Pancreas (tissue), 10 donors: ENCODE data around the gene SLC38A5. TPM values are rescaled to one million over a fixed set of nuclear protein-coding genes. Genes with fewer than 3 reads are reported as not detected.
"Not testable (repeated sequence)": the region's sequence is repeated elsewhere in the genome, so short reads cannot be mapped to it uniquely, and the experiment has no call there.

Experiments used
- ATAC-seq, 4 donors: fragments of 200-7000 bp; cut with Tn5 transposase; one replicate each; pipeline versions ENCODE4 v1.8.0 to v1.9.1; 2020; ENCODE audit warnings: mild to moderate bottlenecking in 4 of 4, moderate library complexity in 4 of 4
- DNase-seq, 6 donors: peaks; one replicate each; pipeline ENCODE4 v3.0.0-alpha.2; 2020
- FAIRE-seq: peaks from 2 replicates; lab custom pipeline; 2012; peaks lifted over from hg19 to GRCh38; lab: Jason Lieb, UNC
- H3K27ac ChIP-seq, 4 donors: fragments of 200-600 bp; sonication (generic); 1 replicate in 3 of 4; 2 replicates in 1 of 4; pipeline versions ENCODE4 v1.5.0 to v1.8.0; 2020
- H3K27me3 ChIP-seq, 4 donors: fragments of 200-600 bp; one replicate each; pipeline ENCODE4 v1.8.0; 2021
- H3K36me3 ChIP-seq, 3 donors: fragments of 200-600 bp; sonication (generic) in 1 of 3; one replicate each; pipeline versions ENCODE4 v1.5.0 to v1.8.0; 2020 to 2021
- H3K4me1 ChIP-seq, 3 donors: fragments of 200-600 bp; one replicate each; pipeline ENCODE4 v1.8.0; 2021
- H3K4me3 ChIP-seq, 4 donors: fragments of 200-600 bp; sonication (generic) in 2 of 4; one replicate each; pipeline versions ENCODE4 v1.5.0 to v1.8.0; 2020 to 2021
- H3K9me3 ChIP-seq, 4 donors: fragments of 200-600 bp; one replicate each; pipeline ENCODE4 v1.8.0; 2021
- CTCF ChIP-seq, 4 donors: fragments of 200-600 bp; sonication (generic) in 3 of 4; IDR thresholded peaks; one replicate each; pipeline versions ENCODE4 v1.5.0 to v1.8.0; 2021; ENCODE audit warnings: antibody characterized with exemption in 4 of 4
- WGBS, 2 donors: extraction: QIAGEN DNeasy Blood & Tissue Kit; methylation state at CpG; one replicate each; pipeline ENCODE4 v1.1.7; 2013; 5-methylcytosine and 5-hydroxymethylcytosine counted together
- intact Hi-C, 3 donors: fragments of 100-400 bp; cut with DNase I; formaldehyde crosslinking; loops; one replicate each; pipeline versions ENCODE4 v1.11.1 to v1.14.2; 2022
- polyA plus RNA-seq, 2 donors: library from polyadenylated mRNA; stranded (reverse); fragments of 200-250 nt; gene quantifications; one replicate each; pipeline ENCODE4 v1.2.3, GENCODE V29; 2013
- total RNA-seq, 6 donors: library from RNA; stranded (reverse); fragmentation: NEBNext Ultra II Directional in 4 of 6; extraction: Animal tissue kit (Norgen Biotek cat#: 25700) in 4 of 6; gene quantifications; one replicate each; pipeline versions ENCODE4 v1.2.1 to v1.2.4, GENCODE V29; 2021 to 2023
- donor health status: healthy with polysubstance abuse.
- donor health status: DM: no; HTN: no; CAD: no; lungs with moderate emphysema.
- donor health status: DM: no; HTN: no; CAD: no.
- donor health status: control.
- donor health status: control.
- donor health status: Bipolar disorder and iron deficiency.
- donor health status: DM: yes; HTN: yes; CAD: no.
- donor health status: DM: no; HTN: no; CAD: no.
- donor health status: DM: no; HTN: no; CAD: no.
- donor health status: DM: yes; HTN: yes; CAD: no.

SLC38A5 gene
- total and polyA plus RNA-seq, 8 donors, result 63.3 to 373 (median 150) TPM

GRCh38 chrX:48458711-48459110, 11.3 kb downstream of the SLC38A5 start:
- peak in 1 of 6 donors; percentile 53 for DNase-seq
- no peaks in the 10 kb centered on the region for H3K9me3 ChIP-seq
- no peaks in the 10 kb centered on the region for H3K36me3 ChIP-seq
- ATAC-seq, result peak; percentile 46 to 73 (median 61)
- intact Hi-C loops, result no loop called here
- no peak overlapping the region for H3K27ac ChIP-seq
- H3K4me1 ChIP-seq, result no peaks in the 10 kb centered on the region
- FAIRE-seq, result no peak
- no peak for TF ChIP-seq CTCF (IDR thresholded peaks at IDR 0.05)
- no peak overlapping the region for H3K4me3 ChIP-seq
- H3K27me3 ChIP-seq, result no peaks in the 10 kb centered on the region
- 46 to 50% methylated on average over 6 of the region's 6 CpGs for WGBS, 2 donors

- DNase-seq (no peak), FAIRE-seq (no peak), ATAC-seq (no peak)
- H3K4me3 ChIP-seq, result no peak overlapping the region
- H3K27me3 ChIP-seq, result no peaks in the 10 kb centered on the region
- no peak overlapping the region for H3K27ac ChIP-seq
- no peaks in the 10 kb centered on the region for H3K4me1 ChIP-seq
- intact Hi-C loops, result no loop called here
- TF ChIP-seq CTCF (IDR thresholded peaks at IDR 0.05), result no peak
- WGBS, 2 donors, result 61 to 74% methylated on average over 6 of the region's 6 CpGs
- no peaks in the 10 kb centered on the region for H3K36me3 ChIP-seq
- no peaks in the 10 kb centered on the region for H3K9me3 ChIP-seq
Measured at GRCh38 chrX:48456628-48457331, 13.3 kb downstream of the SLC38A5 start.

GRCh38 chrX:48451708-48452107, 18.4 kb downstream of the SLC38A5 start:
- Histone ChIP-seq H3K27ac (no peak overlapping the region), H3K4me1 (no peaks in the 10 kb centered on the region), H3K4me3 (no peak overlapping the region), H3K9me3 (no peaks in the 10 kb centered on the region), H3K27me3 (no peaks in the 10 kb centered on the region), H3K36me3 (no peaks in the 10 kb centered on the region)
- intact Hi-C loops, result no loop called here
- no peak for TF ChIP-seq CTCF (IDR thresholded peaks at IDR 0.05)
- 46% methylated on average over 4 of the region's 4 CpGs for WGBS, 2 donors
- DNase-seq (no peak), ATAC-seq (no peak), FAIRE-seq (no peak)

DNA sequence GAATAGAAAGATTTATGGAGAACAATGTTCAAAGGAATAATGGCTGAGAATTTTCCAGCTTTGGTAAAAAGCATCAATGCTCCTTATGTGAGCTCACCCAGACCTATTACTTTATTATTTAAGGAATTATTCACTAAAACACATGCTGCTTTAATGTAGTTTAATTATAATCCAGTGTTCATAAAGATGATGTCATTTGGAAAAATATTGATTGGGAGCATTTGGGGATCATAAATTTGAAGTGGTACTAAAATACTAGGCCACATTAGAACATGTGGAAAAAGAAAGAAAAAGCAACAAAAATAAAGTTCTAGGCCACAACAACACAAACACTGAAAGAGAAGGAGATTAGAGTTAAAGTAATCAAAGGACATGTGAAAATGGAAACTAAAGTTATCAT, 20.0 kb downstream of the SLC38A5 start:
- Histone ChIP-seq H3K4me3 (no peak overlapping the region), H3K4me1 (no peaks in the 10 kb centered on the region), H3K36me3 (no peaks in the 10 kb centered on the region), H3K27me3 (no peaks in the 10 kb centered on the region), H3K9me3 (no peaks in the 10 kb centered on the region), H3K27ac (no peak overlapping the region)
- ATAC-seq, result no peak
- intact Hi-C loops, result no loop called here
- TF ChIP-seq CTCF (IDR thresholded peaks at IDR 0.05), result no peak
- FAIRE-seq, result no peak
- DNase-seq, result no peak

DNA sequence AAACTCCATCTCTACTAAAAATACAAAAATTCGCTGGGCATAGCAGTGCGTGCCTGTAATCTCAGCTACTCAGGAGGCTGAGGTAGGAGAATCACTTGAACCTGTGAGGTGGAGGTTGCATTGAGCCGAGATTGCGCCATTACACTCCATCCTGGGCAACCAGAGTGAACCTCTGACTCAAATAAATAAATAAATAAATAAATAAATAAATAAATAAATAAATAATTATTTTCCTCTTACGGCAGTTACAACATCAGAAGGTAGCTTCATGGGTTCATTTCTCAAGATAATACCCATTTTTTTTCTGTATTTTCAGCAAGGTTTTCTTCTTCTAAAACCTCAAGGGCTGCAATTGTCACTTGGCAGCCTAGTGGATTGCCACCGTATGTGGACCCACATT, 22.9 kb downstream of the SLC38A5 start:
- ATAC-seq, DNase-seq, H3K4me1 ChIP-seq, FAIRE-seq, H3K36me3 ChIP-seq, H3K4me3 ChIP-seq, H3K27ac ChIP-seq, intact Hi-C loops, H3K27me3 ChIP-seq, H3K9me3 ChIP-seq: not testable (repeated sequence)
- WGBS, 2 donors, result 85 to 93% methylated on average over 6 of the region's 6 CpGs

- H3K4me1 ChIP-seq, DNase-seq, H3K9me3 ChIP-seq, intact Hi-C loops, FAIRE-seq, H3K36me3 ChIP-seq, H3K27ac ChIP-seq, ATAC-seq, H3K4me3 ChIP-seq: not testable (repeated sequence)
- peaks cover 0 to 11% (median 0%) of the 10 kb centered on the region in 4 donors for H3K27me3 ChIP-seq
- 71 to 79% methylated on average over 12 to 13 of the region's 13 CpGs for WGBS, 2 donors
Measured at GRCh38 chrX:48433713-48434112, 36.3 kb downstream of the SLC38A5 start.

DNA sequence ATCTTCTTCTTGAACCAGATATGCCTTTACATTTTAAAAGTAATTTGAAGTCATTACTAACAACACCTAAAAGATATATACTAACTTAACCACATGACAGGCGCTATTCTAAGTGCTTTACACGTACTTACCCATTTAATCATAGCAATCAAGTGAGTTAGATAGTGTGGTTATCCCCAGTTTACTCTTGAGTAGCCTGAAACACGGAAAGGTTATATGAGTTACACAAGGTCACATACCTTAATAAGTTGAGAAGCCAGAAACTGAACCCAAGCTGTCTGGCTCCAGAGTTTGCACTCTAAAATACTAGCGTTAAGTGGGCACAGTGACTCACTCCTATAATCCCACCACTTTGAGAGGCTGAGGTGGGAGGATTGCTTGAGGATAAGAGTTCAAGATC, 39.9 kb downstream of the SLC38A5 start:
- H3K9me3 ChIP-seq, H3K4me1 ChIP-seq, ATAC-seq, FAIRE-seq, DNase-seq, H3K36me3 ChIP-seq, intact Hi-C loops, H3K27ac ChIP-seq, H3K4me3 ChIP-seq: not testable (repeated sequence)
- WGBS, 2 donors, result 50 to 56% methylated on average over 4 of the region's 4 CpGs
- H3K27me3 ChIP-seq, result peaks cover 0 to 11% (median 0%) of the 10 kb centered on the region in 4 donors

DNA sequence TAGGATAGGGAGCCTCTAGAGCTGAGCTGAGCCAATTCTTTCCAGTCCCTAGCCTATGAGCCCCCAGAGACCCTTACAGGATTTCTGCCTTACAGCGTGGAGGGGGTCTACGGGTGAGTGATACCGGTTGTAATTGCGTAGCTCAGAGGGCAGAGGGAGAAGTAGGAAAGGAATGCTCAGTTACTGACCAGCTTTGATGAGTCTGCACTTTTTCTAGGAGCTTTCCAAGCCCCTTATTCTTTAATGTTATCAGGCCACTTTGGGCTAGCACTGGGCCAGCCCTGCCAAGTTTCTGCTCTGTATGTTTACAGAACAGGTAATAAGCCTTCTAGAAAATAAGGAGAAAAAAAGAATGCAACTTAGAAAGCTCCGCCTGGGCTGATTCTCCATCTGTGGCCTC, 40.5 kb downstream of the SLC38A5 start:
- H3K36me3 ChIP-seq, H3K27ac ChIP-seq, H3K4me3 ChIP-seq, H3K4me1 ChIP-seq, intact Hi-C loops, ATAC-seq, DNase-seq, H3K9me3 ChIP-seq, FAIRE-seq: not testable (repeated sequence)
- peaks cover 0 to 11% (median 0%) of the 10 kb centered on the region in 4 donors for H3K27me3 ChIP-seq
- 50 to 60% methylated on average over 5 of the region's 5 CpGs for WGBS, 2 donors
